ENCODE results near the gene ACTL8.
"Not testable (repeated sequence)": the region's sequence is repeated elsewhere in the genome, so short reads cannot be mapped to it uniquely, and the experiment has no call there.

The ACTL8 gene

GRCh38 chr1:17736625-17737024, 18.5 kb upstream of the ACTL8 start:
- DNase-seq, result no peak

GRCh38 chr1:17739050-17739449, 16.1 kb upstream of the ACTL8 start:
- no peak for DNase-seq

- DNase-seq, result no peak
Observed at GRCh38 chr1:17741052-17741451, 14.1 kb upstream of the ACTL8 start.

- no peak for DNase-seq
Observed at GRCh38 chr1:17742583-17742982, 12.6 kb upstream of the ACTL8 start.

GRCh38 chr1:17743008-17743647, 12.0 kb upstream of the ACTL8 start:
- no peak for DNase-seq

GRCh38 chr1:17743925-17744324, 11.2 kb upstream of the ACTL8 start:
- no peak for DNase-seq

- DNase-seq, result no peak
Observed at GRCh38 chr1:17744666-17745478, 10.3 kb upstream of the ACTL8 start.

- no peak for DNase-seq
Observed at GRCh38 chr1:17745479-17745955, 9.6 kb upstream of the ACTL8 start.

GRCh38 chr1:17746281-17746680, 8.9 kb upstream of the ACTL8 start:
- not testable (repeated sequence) for DNase-seq

- no peak for DNase-seq
Observed at GRCh38 chr1:17746920-17747319, 8.2 kb upstream of the ACTL8 start.

- DNase-seq, result no peak
Observed at GRCh38 chr1:17750333-17750732, 4.8 kb upstream of the ACTL8 start.

GRCh38 chr1:17752356-17752755, 2.8 kb upstream of the ACTL8 start:
- DNase-seq, result no peak

- no peak for DNase-seq
Observed at GRCh38 chr1:17757426-17757825, 2.3 kb downstream of the ACTL8 start.

- DNase-seq, result no peak
Observed at GRCh38 chr1:17759114-17759513, 4.0 kb downstream of the ACTL8 start.

GRCh38 chr1:17762313-17762712, 7.2 kb downstream of the ACTL8 start:
- no peak for DNase-seq

GRCh38 chr1:17763417-17763816, 8.3 kb downstream of the ACTL8 start:
- DNase-seq, result no peak

GRCh38 chr1:17763995-17764394, 8.9 kb downstream of the ACTL8 start:
- no peak for DNase-seq

GRCh38 chr1:17764591-17764990, 9.5 kb downstream of the ACTL8 start:
- no peak for DNase-seq

GRCh38 chr1:17765444-17766411, 10.6 kb downstream of the ACTL8 start:
- no peak for DNase-seq

GRCh38 chr1:17768651-17769241, 13.6 kb downstream of the ACTL8 start:
- no peak for DNase-seq

GRCh38 chr1:17770983-17771382, 15.8 kb downstream of the ACTL8 start:
- DNase-seq, result no peak

- no peak for DNase-seq
Observed at GRCh38 chr1:17772615-17773212, 17.6 kb downstream of the ACTL8 start.
